DND-41 (cell line): ENCODE results near the gene LDLRAP1.

Source experiments
- ATAC-seq: fragments of 200-7000 bp; cut with Tn5 transposase; 3 replicates; pipeline ENCODE4 v1.9.1; 2021; ENCODE audit warnings: low read depth; ENCODE audit not compliant: insufficient read depth
- DNase-seq: peaks from one replicate; pipeline ENCODE4 v3.0.0-alpha.2; 2020
- H2AFZ ChIP-seq: 2 replicates; pipeline ENCODE4 v1.6.0; 2012; ENCODE audit warnings: low read depth, low read length
- H3K27ac ChIP-seq: 2 replicates; pipeline ENCODE4 v1.5.1; 2012; ENCODE audit warnings: low read length, inconsistent platforms
- H3K27me3 ChIP-seq: fragments of 200-600 bp; sonication (generic); 2 replicates; pipeline ENCODE4 v1.6.0; 2012; ENCODE audit warnings: low read length, mild to moderate bottlenecking, inconsistent platforms; ENCODE audit not compliant: insufficient read depth, poor library complexity
- H3K36me3 ChIP-seq: 2 replicates; pipeline ENCODE4 v1.5.1; 2012; ENCODE audit warnings: low read length, inconsistent platforms; ENCODE audit not compliant: insufficient read depth
- H3K4me1 ChIP-seq: 2 replicates; pipeline ENCODE4 v1.5.1; 2012; ENCODE audit warnings: mild to moderate bottlenecking, low read length; ENCODE audit not compliant: insufficient read depth
- H3K4me2 ChIP-seq: 2 replicates; pipeline ENCODE4 v1.6.0; 2012; ENCODE audit warnings: mild to moderate bottlenecking, moderate library complexity, low read length, inconsistent platforms; ENCODE audit not compliant: insufficient read depth
- H3K4me3 ChIP-seq, 2 experiments: fragments of 200-600 bp in 1 of 2; shearing (Covaris generic) in 1 of 2; 2 replicates each; pipeline ENCODE4 v1.5.1; 2012 to 2016; ENCODE audit warnings: inconsistent platforms in 2 of 2, low read length in 2 of 2, mild to moderate bottlenecking in 2 of 2, low read depth in 1 of 2, moderate library complexity in 1 of 2
- H3K79me2 ChIP-seq: 2 replicates; pipeline ENCODE4 v1.6.0; 2012; ENCODE audit warnings: low read length, inconsistent platforms; ENCODE audit not compliant: insufficient read depth
- H3K9ac ChIP-seq: 2 replicates; pipeline ENCODE4 v1.6.0; 2012; ENCODE audit warnings: low read depth, mild to moderate bottlenecking, inconsistent platforms, low read length, moderate library complexity
- H3K9me3 ChIP-seq: 2 replicates; pipeline ENCODE4 v1.5.1; 2012; ENCODE audit warnings: low read length, moderate library complexity, mild to moderate bottlenecking, inconsistent platforms; ENCODE audit not compliant: insufficient read depth, severe bottlenecking
- H4K20me1 ChIP-seq: 2 replicates; pipeline ENCODE4 v1.6.0; 2012; ENCODE audit warnings: low read length; ENCODE audit not compliant: insufficient read depth
- EZH2 ChIP-seq: IDR thresholded peaks from 3 replicates; pipeline ENCODE4 v1.6.1; 2012; ENCODE audit warnings: borderline replicate concordance, low read depth, mild to moderate bottlenecking, moderate library complexity, low read length, inconsistent platforms; ENCODE audit not compliant: severe bottlenecking
- TF ChIP-seq, protein P1 (sequence below): IDR thresholded peaks from 2 replicates; pipeline ENCODE4 v1.5.1; 2012; ENCODE audit warnings: borderline replicate concordance, low read length, moderate library complexity, mild to moderate bottlenecking; ENCODE audit not compliant: poor library complexity, severe bottlenecking; ENCODE audit errors: extremely low read depth

The LDLRAP1 gene

DNA sequence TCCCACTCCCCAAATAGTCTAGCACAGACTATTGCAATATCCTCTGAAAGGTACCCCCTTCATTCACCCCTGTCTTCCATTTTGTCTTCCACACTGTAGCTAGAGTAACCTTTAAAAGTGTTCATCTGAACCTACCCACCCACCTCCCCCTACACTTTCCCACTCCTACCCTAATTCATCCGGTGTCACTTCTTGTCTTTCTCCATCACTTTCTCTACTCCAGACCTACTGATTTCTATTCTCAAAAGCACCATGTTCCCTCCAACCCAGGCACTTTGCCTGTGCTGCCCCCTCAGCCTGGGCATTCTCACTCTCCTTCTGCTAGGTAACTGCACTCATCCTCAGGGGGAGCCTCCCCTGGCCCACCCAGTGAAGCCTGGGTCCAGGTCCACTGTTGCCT is 68.4 kb downstream of the LDLRAP1 start:
- H2AFZ ChIP-seq = no peak overlapping the region

GRCh38 chr1:25612421-25612820 is 69.0 kb downstream of the LDLRAP1 start:
- H3K27me3 ChIP-seq = peaks cover 37% of the 10 kb centered on the region

More for the DNA sequence above, 68.4 kb downstream of the LDLRAP1 start:
- ATAC-seq (no peak), DNase-seq (no peak)
- Histone ChIP-seq H3K27ac (no peak overlapping the region), H3K4me2 (no peak overlapping the region), H3K9me3 (no peaks in the 10 kb centered on the region), H4K20me1 (no peaks in the 10 kb centered on the region; the same call in 1 of the 2 replicates), H3K9ac (no peak overlapping the region), H3K36me3 (no peaks in the 10 kb centered on the region), H3K4me3 (no peak overlapping the region), H3K79me2 (no peaks in the 10 kb centered on the region), H3K4me1 (peaks cover 10% of the 10 kb centered on the region), H3K27me3 (peaks cover 33% of the 10 kb centered on the region)
- TF ChIP-seq, protein P1, sequence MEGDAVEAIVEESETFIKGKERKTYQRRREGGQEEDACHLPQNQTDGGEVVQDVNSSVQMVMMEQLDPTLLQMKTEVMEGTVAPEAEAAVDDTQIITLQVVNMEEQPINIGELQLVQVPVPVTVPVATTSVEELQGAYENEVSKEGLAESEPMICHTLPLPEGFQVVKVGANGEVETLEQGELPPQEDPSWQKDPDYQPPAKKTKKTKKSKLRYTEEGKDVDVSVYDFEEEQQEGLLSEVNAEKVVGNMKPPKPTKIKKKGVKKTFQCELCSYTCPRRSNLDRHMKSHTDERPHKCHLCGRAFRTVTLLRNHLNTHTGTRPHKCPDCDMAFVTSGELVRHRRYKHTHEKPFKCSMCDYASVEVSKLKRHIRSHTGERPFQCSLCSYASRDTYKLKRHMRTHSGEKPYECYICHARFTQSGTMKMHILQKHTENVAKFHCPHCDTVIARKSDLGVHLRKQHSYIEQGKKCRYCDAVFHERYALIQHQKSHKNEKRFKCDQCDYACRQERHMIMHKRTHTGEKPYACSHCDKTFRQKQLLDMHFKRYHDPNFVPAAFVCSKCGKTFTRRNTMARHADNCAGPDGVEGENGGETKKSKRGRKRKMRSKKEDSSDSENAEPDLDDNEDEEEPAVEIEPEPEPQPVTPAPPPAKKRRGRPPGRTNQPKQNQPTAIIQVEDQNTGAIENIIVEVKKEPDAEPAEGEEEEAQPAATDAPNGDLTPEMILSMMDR = no peak
- TF ChIP-seq EZH2 = no peak

DNA sequence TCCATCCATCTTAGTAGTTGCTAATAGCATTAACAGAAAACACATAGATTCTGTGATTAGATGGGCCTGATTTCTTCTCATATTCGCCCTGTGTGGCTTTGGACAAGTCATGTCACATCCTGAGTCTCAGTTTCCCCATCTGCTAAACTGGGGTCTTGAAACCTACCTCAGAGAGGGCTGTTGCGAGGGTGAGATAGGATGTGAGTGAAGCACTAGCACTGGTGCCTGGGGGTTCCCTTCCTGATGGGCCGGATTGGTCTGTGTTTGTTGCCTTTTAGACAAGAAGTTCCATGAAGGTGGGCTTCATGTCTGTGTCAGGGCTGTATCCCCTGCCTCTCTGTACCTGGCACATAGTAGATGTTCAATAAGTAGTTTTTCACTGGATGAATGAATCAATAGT is 69.7 kb downstream of the LDLRAP1 start:
- DNase-seq (no peak), ATAC-seq (no peak)
- Histone ChIP-seq H3K9ac (no peak overlapping the region), H3K4me2 (no peak overlapping the region), H3K27ac (no peak overlapping the region), H3K4me1 (peaks cover 19% of the 10 kb centered on the region), H3K9me3 (no peaks in the 10 kb centered on the region), H2AFZ (no peak overlapping the region), H3K36me3 (no peaks in the 10 kb centered on the region), H3K27me3 (peaks cover 41% of the 10 kb centered on the region), H4K20me1 (no peaks in the 10 kb centered on the region; the same call in none of the 2 replicates), H3K4me3 (no peak overlapping the region), H3K79me2 (no peaks in the 10 kb centered on the region)
- no peak for TF ChIP-seq EZH2
- TF ChIP-seq, protein P1 = no peak

More at GRCh38 chr1:25612421-25612820, 69.0 kb downstream of the LDLRAP1 start:
- Histone ChIP-seq H3K4me3 (no peak overlapping the region), H3K27ac (no peak overlapping the region), H2AFZ (no peak overlapping the region), H3K36me3 (no peaks in the 10 kb centered on the region), H3K4me2 (no peak overlapping the region), H3K4me1 (peaks cover 15% of the 10 kb centered on the region), H4K20me1 (no peaks in the 10 kb centered on the region; the same call in 1 of the 2 replicates), H3K9ac (no peak overlapping the region), H3K9me3 (no peaks in the 10 kb centered on the region), H3K79me2 (no peaks in the 10 kb centered on the region)
- TF ChIP-seq, protein P1 = no peak
- no peak for TF ChIP-seq EZH2
- no peak for ATAC-seq
- DNase-seq = no peak
